Spleen (tissue), 11 donors: ENCODE data around the gene MOCS1. TPM values are rescaled to one million over a fixed set of nuclear protein-coding genes. Genes with fewer than 3 reads are reported as not detected.

Source experiments
- DNase-seq: peaks from one replicate; pipeline ENCODE4 v3.0.0-alpha.2; 2020
- H3K27ac ChIP-seq, 8 donors: fragments of 200-600 bp; sonication (generic) in 7 of 8; 1 replicate in 4 of 8; 2 replicates in 4 of 8; pipeline versions ENCODE4 v1.5.0 to v1.8.0; 2016 to 2021; ENCODE audit warnings: inconsistent platforms in 4 of 8, mild to moderate bottlenecking in 4 of 8, moderate library complexity in 1 of 8
- H3K27me3 ChIP-seq, 7 donors: fragments of 200-600 bp; sonication (generic) in 6 of 7; replicated peaks in 1 of 7; 1 replicate in 4 of 7; 2 replicates in 3 of 7; pipeline versions ENCODE4 v1.5.0 to v1.8.0; 2016 to 2021; ENCODE audit warnings: inconsistent platforms in 3 of 7, mild to moderate bottlenecking in 1 of 7
- H3K36me3 ChIP-seq, 6 donors: fragments of 200-600 bp; sonication (generic) in 5 of 6; 1 replicate in 4 of 6; 2 replicates in 2 of 6; pipeline versions ENCODE4 v1.5.0 to v1.8.0; 2016 to 2021; ENCODE audit warnings: inconsistent platforms in 2 of 6
- H3K4me1 ChIP-seq, 6 donors: fragments of 200-600 bp; sonication (generic) in 5 of 6; 1 replicate in 3 of 6; 2 replicates in 3 of 6; pipeline versions ENCODE4 v1.5.0 to v1.8.0; 2016 to 2021; ENCODE audit warnings: inconsistent platforms in 3 of 6
- H3K4me3 ChIP-seq, 8 donors: fragments of 200-600 bp; sonication (generic) in 7 of 8; 1 replicate in 4 of 8; 2 replicates in 4 of 8; pipeline versions ENCODE4 v1.5.0 to v1.8.0; 2016 to 2021; ENCODE audit warnings: inconsistent platforms in 4 of 8, mild to moderate bottlenecking in 4 of 8, moderate library complexity in 2 of 8
- H3K9me3 ChIP-seq, 8 donors: fragments of 200-600 bp; sonication (generic) in 7 of 8; 1 replicate in 4 of 8; 2 replicates in 4 of 8; pipeline versions ENCODE4 v1.5.0 to v1.8.0; 2016 to 2021; ENCODE audit warnings: inconsistent platforms in 4 of 8
- POLR2A ChIP-seq, 3 donors: fragments of 450-650 bp; IDR thresholded peaks; one replicate each; pipeline ENCODE4 v1.5.1; 2017; ENCODE audit warnings: antibody characterized with exemption in 3 of 3, mild to moderate bottlenecking in 1 of 3
- POLR2AphosphoS5 ChIP-seq, 3 donors: sonication (generic); formaldehyde crosslinking; IDR thresholded peaks; one replicate each; pipeline ENCODE4 v1.5.1; 2017; ENCODE audit warnings: antibody characterized with exemption in 3 of 3
- WGBS, 5 donors: extraction: QIAGEN DNeasy Blood & Tissue Kit in 3 of 5; methylation state at CpG; one replicate each; pipeline versions ENCODE4 v1.1.5 to v1.1.7; 2013 to 2018; 5-methylcytosine and 5-hydroxymethylcytosine counted together
- intact Hi-C: fragments of 100-400 bp; cut with DNase I; formaldehyde crosslinking; loops from one replicate; pipeline ENCODE4 v1.15.0; 2023; ENCODE audit warnings: low total_unique reads
- polyA plus RNA-seq, 3 donors: library from polyadenylated mRNA; stranded (reverse); fragments of 200-250 nt; gene quantifications; one replicate each; pipeline ENCODE4 v1.2.1, GENCODE V29; 2013
- total RNA-seq, 7 donors: library from RNA; depleted of rRNA in 3 of 7; stranded (reverse); fragments of >200 nt in 3 of 7; fragmentation: NEBNext Ultra II Directional in 4 of 7; extraction: Animal tissue kit (Norgen Biotek cat#: 25700) in 4 of 7; gene quantifications; one replicate each; pipeline versions ENCODE4 v1.1.0 to v1.2.1, GENCODE V29; 2016 to 2021
- TF ChIP-seq, protein P1 (sequence below), 11 experiments: fragments of 200-600 bp in 7 of 11; fragments of 450-650 bp in 4 of 11; sonication (generic) in 4 of 11; IDR thresholded peaks in 8 of 11; conservative IDR thresholded peaks in 3 of 11; 1 replicate in 7 of 11; 2 replicates in 4 of 11; pipeline versions ENCODE4 v1.4.0 to v1.8.0; 2016 to 2021; ENCODE audit warnings: antibody characterized with exemption in 11 of 11, inconsistent platforms in 4 of 11, mild to moderate bottlenecking in 1 of 11
- donor health status: healthy with polysubstance abuse.
- donor health status: DM: no; HTN: no; CAD: no; lungs with moderate emphysema.
- donor health status: DM: no; HTN: no; CAD: no.
- donor health status: Bipolar disorder and iron deficiency.
- donor health status: healthy.
- donor health status: DM: no; HTN: no; CAD: no.
- donor health status: DM: yes; HTN: yes; CAD: no.

Gene MOCS1
- total and polyA plus RNA-seq, 10 donors, result 1.2 to 10.2 (median 5.6) TPM

DNA sequence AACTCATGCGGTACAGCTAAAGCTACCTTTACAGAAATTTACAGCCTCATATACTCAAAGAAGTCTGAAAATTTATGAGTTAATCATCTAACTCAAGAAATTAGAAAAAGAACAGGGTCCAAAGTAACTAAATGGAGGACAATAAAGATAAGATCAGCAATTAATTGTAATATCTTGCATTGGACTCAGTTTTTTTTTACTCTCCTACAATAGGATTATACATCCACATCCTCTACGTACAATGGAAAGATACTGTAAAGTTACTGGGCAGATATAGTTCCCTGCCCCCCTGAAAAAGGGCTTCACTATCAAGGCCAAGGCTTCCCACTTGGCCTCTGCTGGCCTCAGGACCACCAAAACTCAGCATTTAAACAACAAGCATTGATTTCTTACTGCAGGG, 31.5 kb upstream of the MOCS1 start:
- DNase-seq, result no peak
- TF ChIP-seq POLR2A (IDR thresholded peaks at IDR 0.05) (no peak), POLR2AphosphoS5 (IDR thresholded peaks at IDR 0.05) (no peak)
- TF ChIP-seq, protein P1, sequence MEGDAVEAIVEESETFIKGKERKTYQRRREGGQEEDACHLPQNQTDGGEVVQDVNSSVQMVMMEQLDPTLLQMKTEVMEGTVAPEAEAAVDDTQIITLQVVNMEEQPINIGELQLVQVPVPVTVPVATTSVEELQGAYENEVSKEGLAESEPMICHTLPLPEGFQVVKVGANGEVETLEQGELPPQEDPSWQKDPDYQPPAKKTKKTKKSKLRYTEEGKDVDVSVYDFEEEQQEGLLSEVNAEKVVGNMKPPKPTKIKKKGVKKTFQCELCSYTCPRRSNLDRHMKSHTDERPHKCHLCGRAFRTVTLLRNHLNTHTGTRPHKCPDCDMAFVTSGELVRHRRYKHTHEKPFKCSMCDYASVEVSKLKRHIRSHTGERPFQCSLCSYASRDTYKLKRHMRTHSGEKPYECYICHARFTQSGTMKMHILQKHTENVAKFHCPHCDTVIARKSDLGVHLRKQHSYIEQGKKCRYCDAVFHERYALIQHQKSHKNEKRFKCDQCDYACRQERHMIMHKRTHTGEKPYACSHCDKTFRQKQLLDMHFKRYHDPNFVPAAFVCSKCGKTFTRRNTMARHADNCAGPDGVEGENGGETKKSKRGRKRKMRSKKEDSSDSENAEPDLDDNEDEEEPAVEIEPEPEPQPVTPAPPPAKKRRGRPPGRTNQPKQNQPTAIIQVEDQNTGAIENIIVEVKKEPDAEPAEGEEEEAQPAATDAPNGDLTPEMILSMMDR (IDR thresholded peaks at IDR 0.05 in 8 of 11, conservative IDR thresholded peaks at IDR 0.05 in 3 of 11), result no peak
- Histone ChIP-seq H3K27me3 (peaks cover 0 to 24% (median 0%) of the 10 kb centered on the region in 7 donors), H3K4me1 (no peaks in the 10 kb centered on the region), H3K27ac (no peak overlapping the region), H3K9me3 (no peaks in the 10 kb centered on the region), H3K4me3 (no peak overlapping the region), H3K36me3 (no peaks in the 10 kb centered on the region)
- 91 to 96% (median 93%) methylated on average over 2 of the region's 2 CpGs for WGBS, 5 donors
- intact Hi-C loops, result no loop called here

DNA sequence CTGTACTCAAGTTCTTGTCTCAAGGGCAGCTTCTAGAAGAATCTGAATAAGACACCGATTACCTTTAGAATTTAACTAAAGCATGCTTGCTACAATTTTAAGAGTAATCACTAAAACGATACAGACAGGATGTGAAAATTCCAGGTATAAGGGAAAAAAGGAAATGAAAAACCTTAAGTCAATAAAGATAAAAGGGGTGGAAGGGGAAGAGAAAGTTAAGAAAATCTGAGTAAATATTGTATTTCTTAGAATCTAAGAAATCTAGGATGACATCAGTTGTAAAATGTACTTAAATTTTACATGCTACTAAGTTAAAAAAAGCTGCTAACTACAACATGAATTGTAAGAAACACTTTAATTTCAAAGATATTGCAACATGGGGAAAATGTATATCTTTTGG, 30.3 kb upstream of the MOCS1 start:
- Histone ChIP-seq H3K4me3 (no peak overlapping the region), H3K27ac (no peak overlapping the region), H3K36me3 (no peaks in the 10 kb centered on the region), H3K4me1 (no peaks in the 10 kb centered on the region), H3K27me3 (peaks cover 0 to 24% (median 0%) of the 10 kb centered on the region in 7 donors), H3K9me3 (no peaks in the 10 kb centered on the region)
- no peak for TF ChIP-seq POLR2A (IDR thresholded peaks at IDR 0.05)
- TF ChIP-seq, protein P1 (IDR thresholded peaks at IDR 0.05 in 8 of 11, conservative IDR thresholded peaks at IDR 0.05 in 3 of 11), result no peak
- no peak for TF ChIP-seq POLR2AphosphoS5 (IDR thresholded peaks at IDR 0.05)
- 44 to 57% (median 50%) methylated on average over 2 of the region's 2 CpGs for WGBS, 5 donors
- no peak for DNase-seq
- intact Hi-C loops, result no loop called here

DNA sequence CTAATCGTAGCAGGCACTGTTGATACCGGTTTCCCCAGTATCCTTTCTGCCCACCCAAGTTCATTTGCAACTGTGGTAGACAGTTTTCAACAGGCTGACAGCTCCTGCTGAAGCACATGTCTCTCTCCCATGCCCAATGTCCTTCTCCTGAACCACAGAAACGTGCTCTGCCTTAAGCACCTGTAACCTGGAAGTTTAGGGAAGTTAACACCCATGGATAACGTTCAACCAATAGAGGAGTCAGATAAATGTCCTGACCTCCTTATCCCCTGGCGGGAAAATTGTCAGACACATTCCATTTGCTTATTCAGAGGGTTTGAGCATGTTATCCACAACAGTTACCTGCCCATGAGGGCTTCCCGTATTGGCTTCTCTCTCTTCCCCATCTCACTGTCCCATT, 29.8 kb upstream of the MOCS1 start:
- Histone ChIP-seq H3K36me3 (no peaks in the 10 kb centered on the region), H3K4me3 (no peak overlapping the region), H3K4me1 (no peaks in the 10 kb centered on the region), H3K27me3 (peaks cover 0 to 24% (median 0%) of the 10 kb centered on the region in 7 donors), H3K9me3 (no peaks in the 10 kb centered on the region), H3K27ac (no peak overlapping the region)
- DNase-seq, result no peak
- intact Hi-C loops, result no loop called here
- 49 to 65% (median 60%) methylated on average over 6 of the region's 6 CpGs for WGBS, 5 donors
- TF ChIP-seq POLR2A (IDR thresholded peaks at IDR 0.05), result no peak
- TF ChIP-seq POLR2AphosphoS5 (IDR thresholded peaks at IDR 0.05), result no peak
- TF ChIP-seq, protein P1 (IDR thresholded peaks at IDR 0.05 in 8 of 11, conservative IDR thresholded peaks at IDR 0.05 in 3 of 11), result no peak

DNA sequence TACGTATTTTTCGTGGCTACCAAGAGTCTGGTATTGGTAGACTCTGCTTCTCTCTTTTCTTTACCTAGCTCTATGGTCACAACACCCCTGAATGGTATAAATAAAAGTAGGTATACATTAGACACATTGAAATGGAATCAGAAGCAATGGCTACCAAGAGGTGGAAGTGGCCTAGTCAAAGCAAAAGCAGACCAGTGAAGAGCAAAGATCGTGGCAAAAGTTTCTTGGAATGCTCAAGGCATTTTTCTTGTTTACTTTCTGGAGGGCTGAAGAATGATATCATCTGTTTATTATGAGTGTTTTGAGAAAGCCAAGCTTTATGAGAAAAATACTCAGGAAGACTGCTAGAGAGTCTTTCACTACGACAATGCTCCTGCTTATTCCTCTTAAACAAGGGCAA, 28.6 kb upstream of the MOCS1 start:
- Histone ChIP-seq H3K4me1 (no peaks in the 10 kb centered on the region), H3K4me3 (no peak overlapping the region), H3K27me3 (peaks cover 0 to 24% (median 0%) of the 10 kb centered on the region in 7 donors), H3K27ac (no peak overlapping the region), H3K36me3 (no peaks in the 10 kb centered on the region), H3K9me3 (no peaks in the 10 kb centered on the region)
- 64 to 79% (median 73%) methylated on average over 4 of the region's 4 CpGs for WGBS, 5 donors
- TF ChIP-seq POLR2A (IDR thresholded peaks at IDR 0.05), result no peak
- TF ChIP-seq, protein P1 (IDR thresholded peaks at IDR 0.05 in 8 of 11, conservative IDR thresholded peaks at IDR 0.05 in 3 of 11), result no peak
- TF ChIP-seq POLR2AphosphoS5 (IDR thresholded peaks at IDR 0.05), result no peak
- intact Hi-C loops, result no loop called here
- no peak for DNase-seq
